Mesothelial cell of epicardium (in vitro differentiated cells): Measurements from ENCODE around the gene DNM3. TPM values are rescaled to one million over a fixed set of nuclear protein-coding genes. Genes with fewer than 3 reads are reported as not detected.
A peak's percentile ranks its signal among the peaks of the same experiment; 100 is the strongest.
"Not testable (repeated sequence)": the region's sequence is repeated elsewhere in the genome, so short reads cannot be mapped to it uniquely, and the experiment has no call there.

Source experiments
- DNase-seq, 2 experiments: peaks; one replicate each; pipeline ENCODE4 v3.0.0; 2021; ENCODE audit warnings: low spot score in 2 of 2; ENCODE audit not compliant: unreplicated experiment in 2 of 2
- H3K27ac Mint-ChIP-seq: 2 replicates; pipeline ENCODE4 v1.8.0; 2021; ENCODE audit warnings: mixed read lengths
- H3K27me3 Mint-ChIP-seq: 2 replicates; pipeline ENCODE4 v1.8.0; 2021; ENCODE audit warnings: low read depth, mixed read lengths
- H3K36me3 Mint-ChIP-seq: 2 replicates; pipeline ENCODE4 v1.8.0; 2021; ENCODE audit warnings: mixed read lengths
- H3K4me1 Mint-ChIP-seq: 2 replicates; pipeline ENCODE4 v1.8.0; 2021; ENCODE audit warnings: mixed read lengths
- H3K4me3 Mint-ChIP-seq: 2 replicates; pipeline ENCODE4 v1.8.0; 2021; ENCODE audit warnings: mild to moderate bottlenecking, moderate library complexity, mixed read lengths
- H3K9me3 Mint-ChIP-seq: 2 replicates; pipeline ENCODE4 v1.8.0; 2021; ENCODE audit warnings: mixed read lengths
- total RNA-seq: library from RNA; stranded (reverse); gene quantifications from 3 replicates; pipeline ENCODE4 v1.2.1, GENCODE V29; 2021
- TF ChIP-seq, protein P1 (sequence below): fragments of 200-600 bp; sonication (generic); IDR thresholded peaks from one replicate; pipeline ENCODE4 v1.5.0; 2021; ENCODE audit warnings: antibody characterized with exemption; ENCODE audit not compliant: unreplicated experiment

DNM3 gene
- total RNA-seq, 1 donor from 2014 or later = 5.0 TPM

DNA sequence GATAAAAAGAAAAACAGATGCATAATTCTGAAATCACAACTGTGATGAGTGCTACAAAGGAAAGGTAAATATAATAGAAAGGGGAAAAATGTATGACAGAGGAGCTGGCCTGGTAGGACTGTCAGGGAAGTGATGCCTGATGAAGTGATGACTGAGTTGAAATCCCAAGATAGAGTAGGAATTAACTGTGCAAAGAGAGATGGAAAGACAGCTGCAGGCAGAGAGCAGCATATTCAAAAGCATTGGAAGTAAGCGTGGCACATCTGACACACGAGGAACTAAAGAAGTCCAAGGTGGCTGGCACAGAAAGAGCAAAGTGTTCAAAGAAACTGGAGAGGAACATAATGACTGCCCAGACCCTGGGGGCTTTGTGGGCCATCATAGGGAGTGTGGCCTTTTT is 457.6 kb downstream of the DNM3 start:
- Mint-ChIP-seq H3K4me1 (peaks cover 3% of the 10 kb centered on the region), H3K4me3 (no peak overlapping the region), H3K27me3 (no peaks in the 10 kb centered on the region), H3K27ac (no peak overlapping the region), H3K36me3 (peaks cover 17% of the 10 kb centered on the region), H3K9me3 (peaks cover 24% of the 10 kb centered on the region)
- TF ChIP-seq, protein P1, sequence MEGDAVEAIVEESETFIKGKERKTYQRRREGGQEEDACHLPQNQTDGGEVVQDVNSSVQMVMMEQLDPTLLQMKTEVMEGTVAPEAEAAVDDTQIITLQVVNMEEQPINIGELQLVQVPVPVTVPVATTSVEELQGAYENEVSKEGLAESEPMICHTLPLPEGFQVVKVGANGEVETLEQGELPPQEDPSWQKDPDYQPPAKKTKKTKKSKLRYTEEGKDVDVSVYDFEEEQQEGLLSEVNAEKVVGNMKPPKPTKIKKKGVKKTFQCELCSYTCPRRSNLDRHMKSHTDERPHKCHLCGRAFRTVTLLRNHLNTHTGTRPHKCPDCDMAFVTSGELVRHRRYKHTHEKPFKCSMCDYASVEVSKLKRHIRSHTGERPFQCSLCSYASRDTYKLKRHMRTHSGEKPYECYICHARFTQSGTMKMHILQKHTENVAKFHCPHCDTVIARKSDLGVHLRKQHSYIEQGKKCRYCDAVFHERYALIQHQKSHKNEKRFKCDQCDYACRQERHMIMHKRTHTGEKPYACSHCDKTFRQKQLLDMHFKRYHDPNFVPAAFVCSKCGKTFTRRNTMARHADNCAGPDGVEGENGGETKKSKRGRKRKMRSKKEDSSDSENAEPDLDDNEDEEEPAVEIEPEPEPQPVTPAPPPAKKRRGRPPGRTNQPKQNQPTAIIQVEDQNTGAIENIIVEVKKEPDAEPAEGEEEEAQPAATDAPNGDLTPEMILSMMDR = no peak
- DNase-seq = no peak

DNA sequence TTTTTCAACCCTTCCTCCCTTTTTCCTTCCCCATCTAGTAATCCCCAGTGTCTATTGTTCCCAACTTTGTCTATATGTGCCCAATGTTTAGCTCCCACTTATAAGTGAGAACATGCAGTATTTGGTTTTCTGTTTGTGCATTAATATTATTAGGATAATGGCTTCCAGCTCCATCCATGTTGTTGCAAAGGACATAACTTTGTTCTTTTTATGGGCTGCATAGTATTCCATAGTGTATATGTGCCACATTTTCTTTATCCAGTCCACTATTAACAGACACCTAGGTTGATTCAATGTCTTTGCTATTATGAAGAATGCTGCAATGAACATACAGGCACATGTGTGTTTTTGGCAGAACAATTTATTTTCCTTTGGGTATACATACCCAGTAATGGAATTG is 458.2 kb downstream of the DNM3 start:
- no peak for DNase-seq
- Mint-ChIP-seq H3K4me3 (no peak overlapping the region), H3K36me3 (peaks cover 20% of the 10 kb centered on the region), H3K9me3 (peaks cover 29% of the 10 kb centered on the region), H3K27me3 (no peaks in the 10 kb centered on the region), H3K4me1 (peaks cover 2% of the 10 kb centered on the region), H3K27ac (no peak overlapping the region)
- TF ChIP-seq, protein P1 = no peak

DNA sequence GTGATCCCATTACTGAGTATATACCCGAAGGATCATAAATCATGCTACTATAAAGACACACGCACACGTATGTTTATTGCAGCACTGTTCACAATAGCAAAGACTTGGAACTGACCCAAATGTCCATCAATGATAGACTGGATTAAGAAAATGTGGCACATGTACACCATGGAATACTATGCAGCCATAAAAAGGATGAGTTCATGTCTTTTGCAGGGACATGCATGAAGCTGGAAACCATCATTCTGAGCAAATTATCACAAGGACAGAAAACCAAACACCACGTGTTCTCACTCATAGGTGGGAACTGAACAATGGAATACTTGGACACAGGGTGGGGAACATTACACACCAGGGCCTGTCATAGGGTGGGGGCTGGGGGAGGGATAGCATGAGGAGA is 466.2 kb downstream of the DNM3 start:
- not testable (repeated sequence) for H3K27ac Mint-ChIP-seq, H3K4me3 Mint-ChIP-seq, DNase-seq, H3K27me3 Mint-ChIP-seq
- H3K36me3 Mint-ChIP-seq = peaks cover 24% of the 10 kb centered on the region
- peaks cover 32% of the 10 kb centered on the region for H3K9me3 Mint-ChIP-seq
- H3K4me1 Mint-ChIP-seq = peaks cover 32% of the 10 kb centered on the region

DNA sequence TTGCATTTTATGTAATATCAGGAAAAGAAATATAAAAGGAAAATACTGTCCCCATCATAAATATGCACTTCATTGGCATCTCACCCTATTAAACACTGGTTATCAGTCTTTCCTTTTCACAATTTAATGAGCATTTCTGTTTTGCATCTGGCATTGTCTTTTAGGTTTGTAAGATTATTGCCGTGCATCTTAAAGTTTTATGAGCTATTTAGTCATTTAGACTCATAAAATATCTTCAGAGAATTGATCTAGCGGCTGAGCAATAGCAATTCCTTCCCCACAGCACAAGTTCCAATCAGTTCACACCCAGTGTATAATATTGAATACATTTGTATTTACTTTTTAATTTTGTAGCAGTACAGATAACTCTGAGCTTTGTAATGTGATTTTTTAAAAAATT is 466.8 kb downstream of the DNM3 start:
- DNase-seq = no peak
- H3K36me3 Mint-ChIP-seq = peaks cover 21% of the 10 kb centered on the region
- H3K27ac Mint-ChIP-seq = no peak overlapping the region
- H3K4me3 Mint-ChIP-seq = no peak overlapping the region
- H3K9me3 Mint-ChIP-seq = peaks cover 29% of the 10 kb centered on the region
- TF ChIP-seq, protein P1 = no peak
- H3K4me1 Mint-ChIP-seq = peaks cover 36% of the 10 kb centered on the region
- no peaks in the 10 kb centered on the region for H3K27me3 Mint-ChIP-seq

DNA sequence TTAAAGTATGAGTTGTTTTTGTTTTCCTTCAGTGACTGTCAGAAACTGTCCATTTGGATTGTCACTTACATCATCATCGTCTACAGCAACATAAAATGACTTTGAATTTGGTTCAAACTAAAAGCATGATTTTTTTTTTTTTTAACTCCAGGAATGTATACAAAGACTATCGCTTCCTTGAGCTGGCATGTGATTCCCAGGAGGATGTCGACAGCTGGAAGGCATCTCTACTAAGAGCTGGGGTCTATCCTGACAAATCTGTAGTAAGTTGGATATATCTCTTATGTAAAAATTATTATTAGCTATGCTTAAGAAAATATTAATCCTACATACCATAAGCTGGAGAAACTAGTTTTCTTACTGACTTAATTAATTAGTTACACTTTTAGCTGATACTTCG is 467.3 kb downstream of the DNM3 start:
- H3K36me3 Mint-ChIP-seq = peaks cover 18% of the 10 kb centered on the region
- peaks cover 36% of the 10 kb centered on the region for H3K4me1 Mint-ChIP-seq
- H3K27me3 Mint-ChIP-seq = no peaks in the 10 kb centered on the region
- TF ChIP-seq, protein P1 = no peak
- H3K4me3 Mint-ChIP-seq = no peak overlapping the region
- H3K9me3 Mint-ChIP-seq = peaks cover 25% of the 10 kb centered on the region
- DNase-seq = no peak
- no peak overlapping the region for H3K27ac Mint-ChIP-seq

DNA sequence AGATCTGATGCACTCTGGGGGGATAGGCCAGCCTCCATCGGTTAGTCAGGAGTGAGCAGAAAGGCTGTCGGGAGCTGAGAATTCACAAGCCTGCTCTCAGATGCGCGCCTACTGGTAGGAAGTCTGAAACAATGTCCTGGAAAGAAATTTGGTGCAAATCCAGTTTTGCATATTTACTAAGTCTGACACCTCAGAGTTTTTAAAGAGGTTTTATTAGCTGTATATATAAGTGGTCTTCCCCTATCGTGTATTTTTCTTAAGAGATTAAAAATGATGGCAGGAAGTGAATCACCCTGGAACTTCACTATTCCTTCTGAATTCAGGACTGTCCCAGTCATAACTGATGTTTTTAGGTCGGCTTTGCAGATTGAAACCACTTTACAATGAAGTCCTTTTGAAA is 479.4 kb downstream of the DNM3 start:
- DNase-seq = no peak
- peak overlapping the region; percentile 76 for H3K27ac Mint-ChIP-seq
- TF ChIP-seq, protein P1 = no peak
- no peaks in the 10 kb centered on the region for H3K36me3 Mint-ChIP-seq
- no peaks in the 10 kb centered on the region for H3K27me3 Mint-ChIP-seq
- no peaks in the 10 kb centered on the region for H3K9me3 Mint-ChIP-seq
- no peak overlapping the region for H3K4me3 Mint-ChIP-seq
- peaks cover 12% of the 10 kb centered on the region for H3K4me1 Mint-ChIP-seq
